Muscle layer of duodenum (tissue), 2 donors: ENCODE results near the gene ZBTB37.

ENCODE experiments used
- H3K27ac ChIP-seq: one replicate; pipeline ENCODE4 v1.7.0; 2013; ENCODE audit warnings: mild to moderate bottlenecking, low read length
- H3K27me3 ChIP-seq: one replicate; pipeline ENCODE4 v1.7.0; 2013; ENCODE audit warnings: low read depth, mild to moderate bottlenecking, control low read depth, low read length
- H3K36me3 ChIP-seq, 2 donors: one replicate each; pipeline ENCODE4 v1.7.0; 2013; ENCODE audit warnings: low read length in 2 of 2, control low read depth in 1 of 2, mild to moderate bottlenecking in 1 of 2; ENCODE audit not compliant: insufficient read depth in 2 of 2, control insufficient read depth in 1 of 2
- H3K4me1 ChIP-seq, 2 donors: one replicate each; pipeline ENCODE4 v1.7.0; 2013; ENCODE audit warnings: low read length in 2 of 2, mild to moderate bottlenecking in 2 of 2, control low read depth in 1 of 2, moderate library complexity in 1 of 2; ENCODE audit not compliant: insufficient read depth in 2 of 2, control insufficient read depth in 1 of 2
- H3K4me3 ChIP-seq, 2 donors: one replicate each; pipeline ENCODE4 v1.7.0; 2013; ENCODE audit warnings: low read length in 2 of 2, low read depth in 1 of 2, mild to moderate bottlenecking in 1 of 2
- H3K9me3 ChIP-seq, 2 donors: one replicate each; pipeline ENCODE4 v1.7.0; 2013; ENCODE audit warnings: low read length in 2 of 2, control low read depth in 1 of 2, mild to moderate bottlenecking in 1 of 2; ENCODE audit not compliant: control insufficient read depth in 1 of 2
- donor health status: healthy.

The ZBTB37 gene, protein sequence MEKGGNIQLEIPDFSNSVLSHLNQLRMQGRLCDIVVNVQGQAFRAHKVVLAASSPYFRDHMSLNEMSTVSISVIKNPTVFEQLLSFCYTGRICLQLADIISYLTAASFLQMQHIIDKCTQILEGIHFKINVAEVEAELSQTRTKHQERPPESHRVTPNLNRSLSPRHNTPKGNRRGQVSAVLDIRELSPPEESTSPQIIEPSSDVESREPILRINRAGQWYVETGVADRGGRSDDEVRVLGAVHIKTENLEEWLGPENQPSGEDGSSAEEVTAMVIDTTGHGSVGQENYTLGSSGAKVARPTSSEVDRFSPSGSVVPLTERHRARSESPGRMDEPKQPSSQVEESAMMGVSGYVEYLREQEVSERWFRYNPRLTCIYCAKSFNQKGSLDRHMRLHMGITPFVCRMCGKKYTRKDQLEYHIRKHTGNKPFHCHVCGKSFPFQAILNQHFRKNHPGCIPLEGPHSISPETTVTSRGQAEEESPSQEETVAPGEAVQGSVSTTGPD

DNA sequence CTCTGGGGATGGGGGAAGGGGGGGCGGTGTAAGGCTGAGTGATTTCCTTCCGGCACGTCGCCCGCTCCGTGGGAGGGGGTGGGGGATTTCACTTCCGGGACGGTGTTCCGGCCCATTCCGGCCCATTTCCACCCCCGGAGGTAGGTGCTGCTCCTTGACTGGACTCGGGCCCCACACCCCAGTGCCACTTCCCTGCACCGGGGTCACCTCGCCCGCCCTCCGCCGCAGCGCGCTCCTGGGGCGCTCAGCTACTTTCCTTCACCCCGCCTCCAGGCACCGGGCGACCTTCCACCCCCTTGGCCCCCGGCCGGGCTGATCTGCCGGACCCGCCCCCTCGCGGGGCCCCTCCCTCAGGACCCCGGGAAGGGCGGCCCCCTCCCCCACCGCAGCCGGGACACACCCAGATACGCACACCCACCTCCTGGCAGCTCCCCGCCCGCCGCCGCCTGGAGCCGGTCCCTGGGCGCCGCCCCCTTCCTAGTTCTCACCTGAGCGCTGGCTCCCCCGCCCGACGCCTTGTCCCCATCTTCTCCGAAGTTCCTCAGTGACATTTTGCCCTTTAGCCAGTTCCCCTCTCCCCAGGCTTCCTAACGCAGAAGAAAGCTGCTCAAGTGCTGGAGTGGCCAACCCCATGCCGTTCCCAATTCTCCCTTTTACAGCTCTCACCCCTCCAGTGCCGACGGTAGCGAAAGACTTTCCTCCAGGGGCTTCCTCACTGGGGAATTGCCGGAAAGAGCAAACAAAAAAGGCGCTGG, at the start of gene ZBTB37:
ZBTB37 (plus strand) TSS at position 115 of the 755 bp plus-strand sequence. CDS start 1,846 bp downstream, outside the sequence.
- Histone ChIP-seq H3K9me3 (no peaks in the 10 kb centered on the region), H3K4me1 (peaks cover 14 to 19% of the 10 kb centered on the region in 2 donors), H3K4me3 (peak within 1 kb of the TSS; percentile 84 to 96), H3K27ac (peak within 1 kb of the TSS; percentile 98), H3K36me3 (peaks cover 29 to 38% of the 10 kb centered on the region in 2 donors), H3K27me3 (no peaks in the 10 kb centered on the region)

DNA sequence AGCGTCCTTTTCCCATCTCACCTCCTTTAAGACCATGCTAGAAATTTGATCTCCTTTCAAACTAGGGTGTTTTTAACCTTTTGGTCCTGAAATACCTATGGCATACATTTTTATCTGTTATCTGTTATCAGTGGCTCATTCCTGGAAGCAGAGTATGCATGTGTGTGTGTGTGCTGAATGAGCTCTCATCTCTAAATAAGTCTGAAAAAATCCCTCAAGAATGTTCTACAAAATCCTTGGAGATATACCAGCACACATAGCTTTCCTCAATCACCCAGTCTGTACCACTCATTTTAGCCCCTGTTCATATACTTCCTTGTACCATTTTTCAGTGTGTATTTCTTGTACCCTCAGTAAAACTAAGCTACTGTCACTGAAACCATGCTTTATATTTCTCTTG, 49.7 kb upstream of the ZBTB37 start:
- H3K9me3 ChIP-seq = no peaks in the 10 kb centered on the region
- H3K36me3 ChIP-seq = no peaks in the 10 kb centered on the region
- H3K27me3 ChIP-seq = no peaks in the 10 kb centered on the region
- peaks cover 5 to 6% of the 10 kb centered on the region in 2 donors for H3K4me1 ChIP-seq
- no peak overlapping the region for H3K27ac ChIP-seq
- H3K4me3 ChIP-seq = no peak overlapping the region

DNA sequence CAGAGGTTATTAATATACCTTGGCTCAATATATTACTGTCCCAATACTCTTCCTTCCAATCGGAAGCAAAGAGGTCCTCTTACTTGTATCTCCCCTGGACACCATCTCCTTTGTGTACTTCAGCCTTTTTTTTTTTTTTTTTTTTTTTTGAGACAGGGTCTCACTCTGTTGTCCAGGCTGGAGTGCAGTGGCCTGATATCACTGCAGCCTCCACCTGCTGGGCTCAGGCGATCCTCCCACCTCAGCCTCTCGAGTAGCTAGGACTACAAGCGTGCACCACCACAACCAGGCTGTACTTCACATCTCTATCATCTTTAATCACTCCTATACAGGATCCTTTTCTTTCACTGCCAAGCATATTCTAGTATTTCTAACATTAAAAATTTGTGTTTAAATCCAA, 46.5 kb upstream of the ZBTB37 start:
- H3K27me3 ChIP-seq = no peaks in the 10 kb centered on the region
- no peak overlapping the region for H3K4me3 ChIP-seq
- H3K36me3 ChIP-seq = peaks cover 0 to 9% of the 10 kb centered on the region in 2 donors
- H3K4me1 ChIP-seq = peaks cover 9 to 11% of the 10 kb centered on the region in 2 donors
- no peaks in the 10 kb centered on the region for H3K9me3 ChIP-seq
- H3K27ac ChIP-seq = no peak overlapping the region

DNA sequence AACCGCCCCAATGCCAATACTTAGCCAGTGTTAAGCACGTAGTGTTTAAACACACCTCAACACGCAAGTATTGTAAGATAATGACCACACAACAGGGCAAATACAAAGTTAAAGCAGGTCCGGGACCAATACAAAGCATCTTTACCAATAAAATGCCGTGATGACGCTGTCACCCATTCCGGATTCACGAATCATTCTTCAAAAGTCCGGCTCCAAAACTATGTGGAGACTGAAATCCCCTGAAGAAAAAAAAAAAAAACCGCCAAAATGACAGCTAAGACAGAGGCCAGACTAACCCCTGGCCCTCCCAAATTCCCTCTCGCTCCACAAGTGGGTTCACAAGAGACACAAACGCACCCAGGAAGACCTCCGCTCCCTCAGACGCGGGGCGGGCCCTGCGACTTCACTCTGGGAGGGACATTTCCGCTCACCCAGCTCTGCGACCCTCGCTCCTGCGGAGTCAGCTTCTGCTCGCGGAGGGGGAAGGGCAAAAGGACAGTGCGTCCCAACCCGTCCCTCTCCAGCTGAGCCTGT, 44.3 kb upstream of the ZBTB37 start:
- peak overlapping the region; percentile 84 to 96 for H3K4me3 ChIP-seq
- H3K9me3 ChIP-seq = no peaks in the 10 kb centered on the region
- H3K27ac ChIP-seq = peak overlapping the region; percentile 90
- no peaks in the 10 kb centered on the region for H3K27me3 ChIP-seq
- H3K36me3 ChIP-seq = peaks cover 0 to 9% of the 10 kb centered on the region in 2 donors
- peaks cover 9 to 11% of the 10 kb centered on the region in 2 donors for H3K4me1 ChIP-seq

DNA sequence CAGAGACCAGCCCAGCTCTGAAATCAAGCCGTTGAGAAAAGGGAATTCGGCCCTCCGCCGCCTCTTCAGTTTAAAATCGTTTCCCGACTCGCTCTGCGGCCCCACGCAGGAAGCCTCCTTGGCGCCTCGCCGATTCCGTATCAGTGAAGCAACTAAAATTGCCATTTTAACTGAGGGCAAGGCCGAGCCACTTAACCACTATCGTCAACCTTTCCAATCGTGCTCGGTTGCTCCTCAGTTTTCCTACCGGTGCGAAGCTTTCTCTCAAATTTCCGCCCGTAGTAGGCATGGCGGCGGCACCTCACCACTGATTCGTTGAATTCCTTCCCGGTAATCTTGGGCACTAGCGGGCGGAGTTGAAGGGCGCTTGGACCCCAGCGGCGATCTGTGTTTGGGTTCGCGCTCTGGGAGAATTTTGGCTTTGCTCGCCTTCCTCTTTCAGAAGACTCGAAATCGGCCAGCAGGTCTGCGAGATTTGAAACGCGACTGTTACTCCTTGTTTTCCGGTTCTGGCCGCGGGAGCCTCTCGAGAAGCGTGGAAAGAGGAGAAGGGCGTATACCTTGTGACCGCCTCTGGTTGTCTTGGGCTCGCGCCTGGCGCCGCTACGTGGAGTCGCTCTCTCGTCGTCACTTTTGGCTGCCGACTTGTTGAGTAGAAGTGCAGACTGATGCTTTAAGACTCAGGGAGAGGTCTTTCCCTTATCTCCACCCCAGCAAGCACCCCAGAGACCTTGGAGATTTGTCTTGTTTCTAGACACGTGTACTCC, 43.7 kb upstream of the ZBTB37 start, which contains the start of the genes CENPL and DARS2:
CENPL (minus strand) TSS at position 569 of the 767 bp plus-strand sequence. CDS start 13,584 bp downstream, outside the sequence.
DARS2 (plus strand) TSS at position 359 of the 767 bp plus-strand sequence. CDS start 557 bp downstream, outside the sequence.
- Histone ChIP-seq H3K4me1 (peaks cover 9 to 11% of the 10 kb centered on the region in 2 donors), H3K36me3 (peaks cover 0 to 9% of the 10 kb centered on the region in 2 donors), H3K27ac (peak within 1 kb of the TSS; percentile 90), H3K9me3 (no peaks in the 10 kb centered on the region), H3K27me3 (no peaks in the 10 kb centered on the region), H3K4me3 (peak within 1 kb of the TSS; percentile 84 to 96)

DNA sequence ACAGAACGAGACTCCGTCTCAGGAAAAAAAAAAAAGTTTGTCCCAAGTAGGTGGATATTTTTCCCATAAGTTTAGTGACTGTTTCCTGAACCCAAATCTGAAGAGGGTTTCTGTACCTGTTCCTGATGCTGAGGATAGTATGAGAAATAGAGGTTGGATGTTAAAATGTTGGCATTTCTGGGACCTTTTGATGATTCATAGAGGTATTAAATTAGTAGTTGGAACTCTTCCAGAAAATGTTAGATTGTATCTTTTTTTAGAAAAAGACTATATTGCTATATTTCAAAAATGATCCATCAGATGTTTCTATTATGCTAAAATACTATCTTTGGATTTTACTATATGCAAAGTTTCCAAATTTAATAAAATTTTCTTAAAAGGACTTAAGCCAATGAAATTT, 40.6 kb upstream of the ZBTB37 start:
- H3K36me3 ChIP-seq = peaks cover 5 to 26% of the 10 kb centered on the region in 2 donors
- no peak overlapping the region for H3K27ac ChIP-seq
- H3K4me1 ChIP-seq = peaks cover 9 to 11% of the 10 kb centered on the region in 2 donors
- H3K27me3 ChIP-seq = no peaks in the 10 kb centered on the region
- H3K4me3 ChIP-seq = no peak overlapping the region
- H3K9me3 ChIP-seq = no peaks in the 10 kb centered on the region

DNA sequence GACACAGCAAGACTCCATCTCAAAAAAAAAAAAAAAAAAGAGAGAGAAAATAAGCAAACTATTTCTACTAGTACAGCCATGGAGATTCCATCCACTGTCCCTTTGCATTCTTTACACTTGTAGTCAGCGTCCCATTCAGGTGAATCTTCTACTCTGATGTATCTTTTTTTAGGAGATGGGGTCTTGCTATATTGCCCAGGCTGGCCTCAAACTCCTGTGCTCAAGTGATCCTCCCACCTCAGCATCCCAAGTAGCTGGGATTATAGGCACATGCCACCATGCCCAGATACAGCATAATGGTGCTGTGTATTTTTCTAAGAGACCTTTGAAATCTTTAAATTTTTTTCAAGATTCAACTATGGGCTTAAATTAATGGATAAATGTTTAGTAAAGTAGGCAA, 35.4 kb upstream of the ZBTB37 start:
- Histone ChIP-seq H3K4me1 (no peaks in the 10 kb centered on the region), H3K4me3 (no peak overlapping the region), H3K27me3 (no peaks in the 10 kb centered on the region), H3K36me3 (peaks cover 18 to 43% of the 10 kb centered on the region in 2 donors), H3K9me3 (no peaks in the 10 kb centered on the region), H3K27ac (no peak overlapping the region)

DNA sequence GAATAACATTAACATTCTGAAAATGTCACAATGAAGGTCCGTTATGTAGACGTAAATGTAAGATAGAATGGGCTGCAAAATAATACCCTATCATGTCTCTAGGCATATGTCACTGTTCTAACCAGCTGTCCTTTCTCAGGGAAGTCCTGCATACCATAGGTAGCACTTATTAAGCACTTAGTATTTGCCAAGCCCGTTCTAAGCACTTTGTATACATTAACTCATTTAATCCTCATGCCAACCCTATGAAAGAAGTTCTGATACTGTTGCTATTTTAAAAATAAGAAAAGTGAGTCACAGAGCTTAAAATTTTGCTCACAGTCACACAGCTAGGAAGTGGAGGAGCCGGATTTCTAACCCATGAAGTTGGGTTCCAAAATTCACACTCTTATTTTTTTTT, 16.1 kb upstream of the ZBTB37 start:
- Histone ChIP-seq H3K9me3 (no peaks in the 10 kb centered on the region), H3K27ac (no peak overlapping the region), H3K4me1 (no peaks in the 10 kb centered on the region), H3K4me3 (no peak overlapping the region), H3K27me3 (no peaks in the 10 kb centered on the region), H3K36me3 (peaks cover 12 to 18% of the 10 kb centered on the region in 2 donors)

DNA sequence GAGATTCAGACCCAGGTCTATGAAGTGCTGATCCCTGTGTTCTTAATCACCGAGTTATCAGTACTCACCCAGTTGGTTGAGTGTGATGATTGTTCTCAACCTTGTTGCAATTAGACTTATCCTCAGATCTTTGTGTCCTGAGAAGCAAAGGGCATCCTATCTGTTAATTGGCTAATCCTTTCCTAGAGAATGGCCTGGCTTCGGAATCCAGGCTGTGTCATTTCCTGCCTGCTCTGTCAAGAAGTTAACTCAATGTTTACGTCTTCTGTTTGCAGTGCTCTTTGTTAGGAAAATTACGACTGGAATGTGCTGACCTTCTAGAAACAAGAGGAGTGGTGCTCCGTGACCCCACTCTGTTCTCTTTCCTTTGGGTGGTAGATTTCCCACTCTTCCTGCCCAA, 15.1 kb upstream of the ZBTB37 start:
- H3K36me3 ChIP-seq = peaks cover 21 to 28% of the 10 kb centered on the region in 2 donors
- no peak overlapping the region for H3K4me3 ChIP-seq
- H3K9me3 ChIP-seq = no peaks in the 10 kb centered on the region
- H3K27me3 ChIP-seq = no peaks in the 10 kb centered on the region
- no peaks in the 10 kb centered on the region for H3K4me1 ChIP-seq
- H3K27ac ChIP-seq = no peak overlapping the region

DNA sequence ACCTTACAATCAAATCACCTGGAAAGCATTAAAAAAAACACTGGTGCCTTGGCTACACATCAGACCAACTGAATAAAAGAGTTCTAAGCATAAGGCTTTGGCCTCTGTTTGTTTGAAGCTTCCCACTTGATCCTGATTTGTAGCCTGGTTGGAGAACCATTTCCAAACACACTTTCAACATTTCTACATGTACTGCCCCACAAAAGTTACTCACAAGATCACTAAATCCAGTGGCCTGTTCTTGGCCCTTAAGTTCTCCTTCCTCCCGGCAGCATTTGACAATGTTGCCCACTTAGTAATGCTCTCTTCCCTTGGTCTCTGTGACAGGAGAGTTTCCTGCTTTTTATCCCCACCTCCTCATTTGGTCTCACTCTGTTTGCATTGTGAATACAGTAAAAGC, 12.2 kb upstream of the ZBTB37 start:
- Histone ChIP-seq H3K4me1 (no peaks in the 10 kb centered on the region), H3K27me3 (no peaks in the 10 kb centered on the region), H3K9me3 (no peaks in the 10 kb centered on the region), H3K4me3 (no peak overlapping the region), H3K36me3 (peaks cover 19 to 23% of the 10 kb centered on the region in 2 donors), H3K27ac (no peak overlapping the region)
